Erythroblast (primary cell): Measurements from ENCODE around the gene A3GALT2.

Source experiments
- GATA1 ChIP-seq: IDR thresholded peaks from 2 replicates; pipeline ENCODE4 v1.6.1; 2011; ENCODE audit warnings: low read depth, mild to moderate bottlenecking, control low read depth, low read length, moderate library complexity
- POLR2A ChIP-seq: IDR thresholded peaks from 2 replicates; pipeline ENCODE4 v1.6.1; 2011; ENCODE audit warnings: mild to moderate bottlenecking, low read length

- TF ChIP-seq POLR2A (no peak), GATA1 (no peak)
These were observed 36.2 kb upstream of the A3GALT2 start for GRCh38 chr1:33357099-33357498.
